Progenitor cell of endocrine pancreas (in vitro differentiated cells): ENCODE results near the gene MAP2K7. TPM values are rescaled to one million over a fixed set of nuclear protein-coding genes. Genes with fewer than 3 reads are reported as not detected.

Experiments
- DNase-seq: peaks from one replicate; pipeline ENCODE4 v3.0.0; 2021; ENCODE audit warnings: low spot score; ENCODE audit not compliant: unreplicated experiment
- H3K27ac Mint-ChIP-seq: 2 replicates; pipeline ENCODE4 v1.8.0; 2021; ENCODE audit warnings: mild to moderate bottlenecking, moderate library complexity, mixed read lengths
- H3K27me3 Mint-ChIP-seq: 2 replicates; pipeline ENCODE4 v1.8.0; 2021; ENCODE audit warnings: mixed read lengths
- H3K36me3 Mint-ChIP-seq: 2 replicates; pipeline ENCODE4 v1.8.0; 2022; ENCODE audit warnings: mixed read lengths; ENCODE audit not compliant: insufficient read depth
- H3K4me1 Mint-ChIP-seq: 2 replicates; pipeline ENCODE4 v1.8.0; 2021; ENCODE audit warnings: low read depth, mixed read lengths
- H3K4me3 Mint-ChIP-seq: 2 replicates; pipeline ENCODE4 v1.8.0; 2021; ENCODE audit warnings: low read depth, mild to moderate bottlenecking, moderate library complexity, mixed read lengths
- H3K9me3 Mint-ChIP-seq: 2 replicates; pipeline ENCODE4 v1.8.0; 2021; ENCODE audit warnings: low read depth, mixed read lengths
- total RNA-seq: library from RNA; stranded (reverse); gene quantifications from 2 replicates; pipeline ENCODE4 v1.2.1, GENCODE V29; 2021
- TF ChIP-seq, protein P1 (sequence below): fragments of 200-600 bp; sonication (generic); IDR thresholded peaks from one replicate; pipeline ENCODE4 v1.5.0; 2021; ENCODE audit warnings: antibody characterized with exemption, mild to moderate bottlenecking; ENCODE audit not compliant: unreplicated experiment

MAP2K7 gene
- total RNA-seq, 1 donor from 2014 or later = 53.5 TPM

- Mint-ChIP-seq H3K27ac (peak overlapping the region; percentile 95), H3K9me3 (no peaks in the 10 kb centered on the region)
These were observed 21.6 kb downstream of the MAP2K7 start for GRCh38 chr19:7925171-7925851.

DNA sequence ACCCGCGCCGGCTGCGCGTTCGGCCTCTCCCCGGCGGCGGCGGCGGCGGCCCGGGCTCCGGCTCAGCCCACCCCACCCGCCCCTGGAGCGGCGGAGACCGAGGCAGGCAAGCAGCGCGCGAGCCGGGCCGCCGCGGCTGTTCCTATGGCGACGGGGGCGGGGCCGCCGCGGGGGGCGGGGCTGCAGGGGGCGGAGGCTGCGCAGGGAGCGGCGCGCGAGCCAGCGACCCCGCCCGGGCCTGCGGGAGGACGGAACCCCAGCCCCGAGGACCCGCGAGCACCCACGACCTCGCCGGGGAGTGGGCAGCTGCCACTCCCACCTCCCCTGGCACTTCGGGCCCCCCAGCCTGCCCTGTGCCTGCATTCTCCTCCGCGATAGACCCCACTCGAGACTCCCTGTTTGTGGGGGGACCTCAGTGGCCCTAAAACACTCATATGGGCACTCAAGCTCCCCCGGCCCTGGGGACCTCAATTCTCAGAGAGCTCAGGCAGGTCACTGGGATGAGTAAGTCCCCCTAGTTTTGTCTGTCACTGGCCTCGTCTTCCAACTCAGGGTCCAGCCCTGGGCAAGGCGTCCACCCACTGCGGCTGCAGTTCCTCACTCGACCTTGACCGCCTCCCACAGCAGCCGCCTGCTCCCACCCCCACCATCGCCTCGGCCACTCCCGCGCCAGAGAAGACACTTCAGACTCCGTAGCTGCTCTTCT is 22.5 kb downstream of the MAP2K7 start, which contains the start of gene CTXN1:
CTXN1 (minus strand) TSS at position 115 of the 706 bp plus-strand sequence. CDS start 597 bp downstream, outside the sequence.
- no peaks in the 10 kb centered on the region for H3K9me3 Mint-ChIP-seq
- DNase-seq = peak; percentile 75
- no peaks in the 10 kb centered on the region for H3K27me3 Mint-ChIP-seq
- H3K27ac Mint-ChIP-seq = peak within 1 kb of the TSS; percentile 95
- peaks cover 6% of the 10 kb centered on the region for H3K4me1 Mint-ChIP-seq
- H3K36me3 Mint-ChIP-seq = peaks cover 8% of the 10 kb centered on the region
- H3K4me3 Mint-ChIP-seq = peak within 1 kb of the TSS; percentile 85
- TF ChIP-seq, protein P1, sequence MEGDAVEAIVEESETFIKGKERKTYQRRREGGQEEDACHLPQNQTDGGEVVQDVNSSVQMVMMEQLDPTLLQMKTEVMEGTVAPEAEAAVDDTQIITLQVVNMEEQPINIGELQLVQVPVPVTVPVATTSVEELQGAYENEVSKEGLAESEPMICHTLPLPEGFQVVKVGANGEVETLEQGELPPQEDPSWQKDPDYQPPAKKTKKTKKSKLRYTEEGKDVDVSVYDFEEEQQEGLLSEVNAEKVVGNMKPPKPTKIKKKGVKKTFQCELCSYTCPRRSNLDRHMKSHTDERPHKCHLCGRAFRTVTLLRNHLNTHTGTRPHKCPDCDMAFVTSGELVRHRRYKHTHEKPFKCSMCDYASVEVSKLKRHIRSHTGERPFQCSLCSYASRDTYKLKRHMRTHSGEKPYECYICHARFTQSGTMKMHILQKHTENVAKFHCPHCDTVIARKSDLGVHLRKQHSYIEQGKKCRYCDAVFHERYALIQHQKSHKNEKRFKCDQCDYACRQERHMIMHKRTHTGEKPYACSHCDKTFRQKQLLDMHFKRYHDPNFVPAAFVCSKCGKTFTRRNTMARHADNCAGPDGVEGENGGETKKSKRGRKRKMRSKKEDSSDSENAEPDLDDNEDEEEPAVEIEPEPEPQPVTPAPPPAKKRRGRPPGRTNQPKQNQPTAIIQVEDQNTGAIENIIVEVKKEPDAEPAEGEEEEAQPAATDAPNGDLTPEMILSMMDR = peak; percentile 17

More at GRCh38 chr19:7925171-7925851, 21.6 kb downstream of the MAP2K7 start:
- H3K4me3 Mint-ChIP-seq = peak overlapping the region; percentile 85
- TF ChIP-seq, protein P1 = peak; percentile 98
- no peaks in the 10 kb centered on the region for H3K27me3 Mint-ChIP-seq
- peak; percentile 92 for DNase-seq
- H3K36me3 Mint-ChIP-seq = peaks cover 4% of the 10 kb centered on the region
- peaks cover 9% of the 10 kb centered on the region for H3K4me1 Mint-ChIP-seq

DNA sequence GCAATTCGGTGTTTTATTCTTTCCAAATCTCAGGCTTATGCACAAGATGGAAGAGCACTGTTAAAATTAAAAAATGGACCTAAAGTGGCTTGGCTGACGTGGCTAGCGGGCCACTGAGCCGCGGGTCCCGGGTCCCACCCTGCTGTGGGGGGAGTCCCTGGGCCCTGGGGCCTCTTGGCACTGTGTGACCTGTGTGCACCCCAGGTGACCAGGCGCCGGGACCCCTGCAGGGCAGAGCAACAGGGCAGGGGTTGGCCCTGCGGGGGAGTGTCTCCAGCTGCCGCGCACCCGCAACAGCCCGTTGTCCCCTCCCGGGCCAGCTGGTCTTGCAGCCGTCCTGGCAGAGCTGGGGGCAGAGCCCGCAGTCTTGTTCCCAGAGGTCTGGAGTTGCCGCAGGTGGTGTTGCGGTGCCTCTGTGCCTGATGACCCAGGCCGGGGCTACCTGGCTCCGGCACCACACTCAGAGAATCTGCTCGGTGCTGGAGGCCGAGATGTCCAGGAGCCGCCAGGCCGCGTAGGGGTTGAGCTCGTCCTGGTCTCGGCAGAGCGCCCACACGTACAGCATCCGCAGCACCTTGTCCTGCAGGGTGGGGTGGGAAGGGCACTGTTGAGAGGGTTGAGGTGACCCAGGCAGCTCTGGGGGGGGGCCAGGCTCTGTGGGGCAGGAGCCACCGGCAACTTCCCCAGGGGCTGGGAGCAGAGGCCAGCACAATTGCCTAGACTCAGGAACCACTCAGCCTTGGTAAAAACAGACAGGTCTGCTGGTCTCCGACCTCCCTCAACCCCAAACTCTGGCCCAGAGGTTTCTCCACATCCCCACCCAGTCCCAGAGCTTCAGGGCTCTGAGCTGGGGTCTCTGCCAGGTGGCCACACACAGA is 23.3 kb downstream of the MAP2K7 start:
- DNase-seq = no peak
- Mint-ChIP-seq H3K4me3 (peak overlapping the region; percentile 75), H3K36me3 (peaks cover 8% of the 10 kb centered on the region), H3K27me3 (no peaks in the 10 kb centered on the region), H3K27ac (peak overlapping the region; percentile 94), H3K9me3 (no peaks in the 10 kb centered on the region), H3K4me1 (peaks cover 6% of the 10 kb centered on the region)
- TF ChIP-seq, protein P1 = no peak

GRCh38 chr19:7927605-7928333 is 24.1 kb downstream of the MAP2K7 start:
- peaks cover 6% of the 10 kb centered on the region for H3K4me1 Mint-ChIP-seq
- no peaks in the 10 kb centered on the region for H3K27me3 Mint-ChIP-seq
- no peak for DNase-seq
- H3K27ac Mint-ChIP-seq = no peak overlapping the region
- peak overlapping the region; percentile 37 for H3K4me3 Mint-ChIP-seq
- H3K9me3 Mint-ChIP-seq = no peaks in the 10 kb centered on the region
- TF ChIP-seq, protein P1 = no peak
- peaks cover 8% of the 10 kb centered on the region for H3K36me3 Mint-ChIP-seq
